ENCODE measurements around the gene DSG3. TPM values are rescaled to one million over a fixed set of nuclear protein-coding genes. Genes with fewer than 3 reads are reported as not detected.

The DSG3 gene
- total and polyA plus RNA-seq, 2 donors from 2014 or later = not detected

DNA sequence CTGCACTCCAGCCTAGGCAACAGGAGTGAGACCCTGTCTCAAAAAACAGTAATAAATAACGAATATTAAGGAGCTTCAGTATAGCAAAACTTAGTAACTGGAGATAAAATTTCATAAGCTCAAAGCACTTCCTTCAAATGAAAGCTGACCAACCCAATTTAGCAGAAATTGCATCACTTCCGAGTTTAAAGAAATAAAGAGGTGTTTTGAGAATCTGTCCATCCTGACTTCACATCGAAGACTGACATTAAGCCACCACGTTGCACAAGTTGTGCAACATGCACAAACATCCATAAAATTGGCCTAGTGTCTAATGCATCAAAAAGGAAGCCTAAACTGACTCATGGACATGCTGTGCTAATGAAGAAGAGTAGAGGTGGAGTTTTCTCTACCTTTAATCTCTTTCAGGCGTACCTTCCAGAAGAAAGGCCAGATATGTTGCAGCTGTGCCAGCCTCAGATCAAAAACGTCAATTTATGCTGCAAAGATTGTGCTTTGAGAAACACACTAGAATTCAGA, 7.7 kb upstream of the DSG3 start:
- H3K27ac ChIP-seq (ENCODE audit: low read depth in 2 of 2, low read length in 2 of 2) = no peak overlapping the region
- no peak for TF ChIP-seq CTCF (IDR thresholded peaks at IDR 0.05; ENCODE audit: borderline replicate concordance, extremely low read depth, insufficient read depth)
- DNase-seq = no peak
- no peak overlapping the region for H3K4me3 ChIP-seq (ENCODE audit: low read length in 3 of 3)
- H3K9me3 ChIP-seq (ENCODE audit: control insufficient read depth in 2 of 3, insufficient read depth in 1 of 3, low read length in 3 of 3) = no peaks in the 10 kb centered on the region
- intact Hi-C loops (cut with DNase I) = no loop called here
- FAIRE-seq = no peak
- no peak overlapping the region for H3K9ac ChIP-seq (ENCODE audit: low read length in 3 of 3)
- H3K36me3 ChIP-seq (ENCODE audit: control insufficient read depth in 2 of 3, insufficient read depth in 3 of 3, low read length in 3 of 3) = no peaks in the 10 kb centered on the region
- H3K27me3 ChIP-seq (ENCODE audit: control insufficient read depth, insufficient read depth, low read length) = no peaks in the 10 kb centered on the region
- no peaks in the 10 kb centered on the region for H3K4me1 ChIP-seq (ENCODE audit: control insufficient read depth in 2 of 3, insufficient read depth in 2 of 3, low read depth in 1 of 3, low read length in 3 of 3)

GRCh38 chr18:31440787-31441186, 6.8 kb upstream of the DSG3 start:
- Histone ChIP-seq H3K27ac (ENCODE audit: low read depth in 2 of 2, low read length in 2 of 2) (no peak overlapping the region), H3K9me3 (ENCODE audit: control insufficient read depth in 2 of 3, insufficient read depth in 1 of 3, low read length in 3 of 3) (no peaks in the 10 kb centered on the region), H3K36me3 (ENCODE audit: control insufficient read depth in 2 of 3, insufficient read depth in 3 of 3, low read length in 3 of 3) (no peaks in the 10 kb centered on the region), H3K9ac (ENCODE audit: low read length in 3 of 3) (no peak overlapping the region), H3K4me3 (ENCODE audit: low read length in 3 of 3) (no peak overlapping the region), H3K4me1 (ENCODE audit: control insufficient read depth in 2 of 3, insufficient read depth in 2 of 3, low read depth in 1 of 3, low read length in 3 of 3) (no peaks in the 10 kb centered on the region), H3K27me3 (ENCODE audit: control insufficient read depth, insufficient read depth, low read length) (no peaks in the 10 kb centered on the region)
- no peak for TF ChIP-seq CTCF (IDR thresholded peaks at IDR 0.05; ENCODE audit: borderline replicate concordance, extremely low read depth, insufficient read depth)
- intact Hi-C loops (cut with DNase I) = no loop called here
- FAIRE-seq (no peak), DNase-seq (no peak)

DNA sequence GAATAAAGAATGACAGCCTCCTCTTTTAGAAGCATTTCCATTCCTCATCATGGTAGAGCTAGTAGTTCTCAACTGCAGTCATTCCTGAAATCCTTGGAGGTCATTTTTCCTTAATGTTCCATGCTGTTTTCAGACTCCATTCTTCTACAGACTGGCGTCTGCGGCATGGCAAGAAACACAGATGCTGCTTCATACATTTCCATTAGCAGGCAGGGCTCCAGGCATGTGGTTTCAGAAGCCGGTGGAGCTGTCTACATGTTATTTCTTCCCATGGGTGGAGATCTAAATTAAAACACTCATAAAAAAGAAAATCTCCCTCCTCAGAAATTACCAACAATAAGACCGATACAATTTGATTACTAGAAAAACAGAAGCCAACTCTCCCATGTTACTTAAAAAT, 6.0 kb upstream of the DSG3 start:
- FAIRE-seq = no peak

More for the DNA sequence above, 6.0 kb upstream of the DSG3 start:
- TF ChIP-seq CTCF (IDR thresholded peaks at IDR 0.05; ENCODE audit: borderline replicate concordance, extremely low read depth, insufficient read depth) = no peak
- Histone ChIP-seq H3K9me3 (ENCODE audit: control insufficient read depth in 2 of 3, insufficient read depth in 1 of 3, low read length in 3 of 3) (no peaks in the 10 kb centered on the region), H3K4me3 (ENCODE audit: low read length in 3 of 3) (no peak overlapping the region), H3K4me1 (ENCODE audit: control insufficient read depth in 2 of 3, insufficient read depth in 2 of 3, low read depth in 1 of 3, low read length in 3 of 3) (no peaks in the 10 kb centered on the region), H3K9ac (ENCODE audit: low read length in 3 of 3) (no peak overlapping the region), H3K27me3 (ENCODE audit: control insufficient read depth, insufficient read depth, low read length) (no peaks in the 10 kb centered on the region), H3K27ac (ENCODE audit: low read depth in 2 of 2, low read length in 2 of 2) (no peak overlapping the region), H3K36me3 (ENCODE audit: control insufficient read depth in 2 of 3, insufficient read depth in 3 of 3, low read length in 3 of 3) (no peaks in the 10 kb centered on the region)
- intact Hi-C loops (cut with DNase I) = no loop called here
- no peak for DNase-seq

Data from kidney (tissue), 14 donors.